Breast epithelium (tissue), 3 donors: ENCODE data around the gene INO80E.

Experiments used
- CTCF ChIP-seq, 3 donors: fragments of 450-650 bp; IDR thresholded peaks; one replicate each; pipeline ENCODE4 v1.5.1; 2016 to 2017; ENCODE audit warnings: antibody characterized with exemption in 3 of 3, mild to moderate bottlenecking in 3 of 3, moderate library complexity in 3 of 3
- POLR2A ChIP-seq: fragments of 450-650 bp; IDR thresholded peaks from one replicate; pipeline ENCODE4 v1.6.1; 2016; ENCODE audit warnings: antibody characterized with exemption, mild to moderate bottlenecking, moderate library complexity
- POLR2AphosphoS5 ChIP-seq, 3 donors: sonication (generic); formaldehyde crosslinking; IDR thresholded peaks; one replicate each; pipeline ENCODE4 v1.6.1; 2017; ENCODE audit warnings: antibody characterized with exemption in 3 of 3

- no peak for TF ChIP-seq CTCF (IDR thresholded peaks at IDR 0.05)
- no peak for TF ChIP-seq POLR2A
- TF ChIP-seq POLR2AphosphoS5 (IDR thresholded peaks at IDR 0.05), result no peak
Measured at GRCh38 chr16:30022887-30023286, 26.8 kb downstream of the INO80E start, which contains the start of gene C16orf92.
